GM12865 (cell line): Measurements from ENCODE around the gene ARID5B.
"Not testable (repeated sequence)": the region's sequence is repeated elsewhere in the genome, so short reads cannot be mapped to it uniquely, and the experiment has no call there.

Experiments used
- DNase-seq: peaks from one replicate; pipeline ENCODE4 v3.0.0; 2010; ENCODE audit warnings: low read depth
- H3K4me3 ChIP-seq: 2 replicates; pipeline ENCODE4 v1.5.1; 2011; ENCODE audit warnings: mild to moderate bottlenecking, low read depth, low read length, control low read depth
- TF ChIP-seq, protein P1 (sequence below): IDR thresholded peaks from 2 replicates; pipeline ENCODE4 v1.5.1; 2011; ENCODE audit warnings: low read length, control low read depth, low read depth, inconsistent platforms; ENCODE audit not compliant: insufficient read depth; ENCODE audit errors: missing control alignments

ARID5B gene

DNA sequence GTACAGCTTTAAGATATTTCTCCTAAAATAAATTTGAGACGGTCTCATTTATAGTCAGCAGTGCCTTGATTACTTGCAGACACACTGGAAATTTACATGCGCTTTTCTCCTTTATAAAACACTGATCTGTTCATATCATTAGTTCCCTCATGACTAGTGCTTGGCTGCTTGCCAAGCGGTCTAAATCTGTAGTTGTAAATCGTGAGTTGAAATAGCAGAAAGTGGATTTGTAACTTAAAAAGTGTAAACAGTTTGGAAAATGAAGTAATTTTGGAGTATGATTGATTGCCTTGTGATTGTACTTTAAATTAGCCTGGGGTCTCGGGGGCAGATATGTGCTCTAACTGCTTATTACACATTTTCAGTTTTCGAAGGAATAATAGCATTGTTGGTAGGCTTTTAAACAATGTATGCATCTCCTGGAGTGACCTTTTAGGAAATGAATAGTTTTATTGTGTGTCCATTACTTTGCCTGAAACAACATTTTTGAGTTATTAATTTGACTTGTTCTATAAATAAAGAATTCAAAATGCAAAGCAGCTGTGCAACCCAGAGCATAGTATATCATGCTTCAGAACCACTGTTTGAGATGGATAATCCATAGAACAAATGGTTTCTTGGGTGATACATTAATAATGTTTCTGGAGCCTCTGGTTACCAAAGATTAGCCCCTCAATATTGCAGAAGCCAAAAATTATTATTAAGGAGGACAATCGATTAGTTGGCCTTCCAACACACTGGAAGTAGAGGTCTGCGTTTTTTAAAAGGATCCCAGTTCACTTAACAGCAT, 73.3 kb downstream of the ARID5B start:
- TF ChIP-seq, protein P1, sequence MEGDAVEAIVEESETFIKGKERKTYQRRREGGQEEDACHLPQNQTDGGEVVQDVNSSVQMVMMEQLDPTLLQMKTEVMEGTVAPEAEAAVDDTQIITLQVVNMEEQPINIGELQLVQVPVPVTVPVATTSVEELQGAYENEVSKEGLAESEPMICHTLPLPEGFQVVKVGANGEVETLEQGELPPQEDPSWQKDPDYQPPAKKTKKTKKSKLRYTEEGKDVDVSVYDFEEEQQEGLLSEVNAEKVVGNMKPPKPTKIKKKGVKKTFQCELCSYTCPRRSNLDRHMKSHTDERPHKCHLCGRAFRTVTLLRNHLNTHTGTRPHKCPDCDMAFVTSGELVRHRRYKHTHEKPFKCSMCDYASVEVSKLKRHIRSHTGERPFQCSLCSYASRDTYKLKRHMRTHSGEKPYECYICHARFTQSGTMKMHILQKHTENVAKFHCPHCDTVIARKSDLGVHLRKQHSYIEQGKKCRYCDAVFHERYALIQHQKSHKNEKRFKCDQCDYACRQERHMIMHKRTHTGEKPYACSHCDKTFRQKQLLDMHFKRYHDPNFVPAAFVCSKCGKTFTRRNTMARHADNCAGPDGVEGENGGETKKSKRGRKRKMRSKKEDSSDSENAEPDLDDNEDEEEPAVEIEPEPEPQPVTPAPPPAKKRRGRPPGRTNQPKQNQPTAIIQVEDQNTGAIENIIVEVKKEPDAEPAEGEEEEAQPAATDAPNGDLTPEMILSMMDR = no peak
- DNase-seq = peak; percentile 77
- H3K4me3 ChIP-seq = peak overlapping the region; percentile 26

DNA sequence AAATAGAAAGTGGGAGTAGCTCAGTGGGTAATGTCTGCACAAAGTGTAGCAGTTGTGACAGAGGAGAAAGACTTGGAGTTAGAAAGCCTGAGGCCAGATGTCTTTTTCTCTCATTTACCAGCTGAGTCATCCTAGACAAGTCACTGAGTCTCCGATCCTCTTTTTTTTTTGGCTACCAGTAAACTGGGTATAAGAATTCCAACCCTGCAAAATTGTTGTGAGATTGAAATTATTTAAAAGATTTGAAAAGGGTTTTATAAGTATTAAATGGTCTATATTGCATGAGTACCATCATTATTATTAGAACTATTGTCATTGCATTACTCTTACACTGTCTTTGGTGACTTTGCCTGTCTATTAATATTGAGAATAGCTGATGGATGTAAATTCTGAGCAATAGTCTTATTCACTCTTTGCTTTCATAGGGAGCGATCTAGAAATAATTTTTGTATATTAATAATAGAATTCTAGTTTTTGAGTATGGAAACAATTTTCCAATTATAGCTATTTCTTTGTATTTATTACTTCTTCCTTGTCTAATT, 74.0 kb downstream of the ARID5B start:
- DNase-seq = peak; percentile 73
- H3K4me3 ChIP-seq = no peak overlapping the region
- TF ChIP-seq, protein P1 = no peak

DNA sequence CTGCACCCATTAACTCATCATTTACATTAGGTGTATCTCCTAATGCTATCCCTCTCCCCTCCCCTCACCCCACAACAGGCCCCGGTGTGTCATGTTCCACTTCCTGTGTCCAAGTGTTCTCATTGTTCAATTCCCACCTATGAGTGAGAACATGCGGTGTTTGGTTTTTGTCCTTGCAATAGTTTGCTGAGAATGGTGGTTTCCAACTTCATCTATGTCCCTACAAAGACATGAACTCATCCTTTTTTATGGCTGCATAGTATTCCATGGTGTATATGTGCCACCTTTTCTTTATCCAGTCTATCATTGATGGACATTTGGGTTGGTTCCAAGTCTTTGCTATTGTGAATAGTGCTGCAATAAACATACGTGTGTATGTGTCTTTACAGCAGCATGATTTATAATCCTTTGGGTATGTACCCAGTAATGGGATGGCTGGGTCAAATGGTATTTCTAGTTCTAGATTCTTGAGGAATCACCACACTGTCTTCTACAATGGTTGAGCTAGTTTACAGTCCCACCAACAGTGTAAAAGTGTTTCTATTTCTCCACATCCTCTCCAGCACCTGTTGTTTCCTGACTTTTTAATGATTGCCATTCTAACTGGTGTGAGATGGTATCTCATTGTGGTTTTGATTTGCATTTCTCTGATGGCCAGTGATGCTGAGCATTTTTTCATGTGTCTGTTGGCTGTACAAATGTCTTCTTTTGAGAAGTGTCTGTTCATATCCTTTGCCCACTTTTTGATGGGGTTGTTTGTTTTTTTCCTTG, 75.6 kb downstream of the ARID5B start:
- not testable (repeated sequence) for H3K4me3 ChIP-seq, DNase-seq

DNA sequence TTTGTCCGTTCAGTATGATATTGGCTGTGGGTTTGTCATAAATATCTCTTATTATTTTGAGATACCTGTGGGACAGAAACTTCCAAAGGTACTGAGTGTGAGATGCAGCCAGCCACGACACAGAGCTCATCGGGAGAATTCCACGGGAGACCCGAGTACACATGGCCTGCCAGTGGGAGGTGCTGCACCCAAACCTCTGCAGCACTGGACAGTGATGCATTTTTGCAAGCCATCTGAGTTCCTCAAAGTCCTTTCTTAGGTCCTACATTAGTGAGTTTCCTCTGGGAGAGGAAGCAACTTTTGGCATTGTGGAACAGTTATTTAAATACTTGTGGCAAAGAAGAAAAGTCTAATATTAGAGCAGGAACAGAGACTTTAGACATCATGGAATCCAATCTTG, 77.5 kb downstream of the ARID5B start:
- DNase-seq = no peak
- H3K4me3 ChIP-seq = no peak overlapping the region
- TF ChIP-seq, protein P1 = peak; percentile 19

DNA sequence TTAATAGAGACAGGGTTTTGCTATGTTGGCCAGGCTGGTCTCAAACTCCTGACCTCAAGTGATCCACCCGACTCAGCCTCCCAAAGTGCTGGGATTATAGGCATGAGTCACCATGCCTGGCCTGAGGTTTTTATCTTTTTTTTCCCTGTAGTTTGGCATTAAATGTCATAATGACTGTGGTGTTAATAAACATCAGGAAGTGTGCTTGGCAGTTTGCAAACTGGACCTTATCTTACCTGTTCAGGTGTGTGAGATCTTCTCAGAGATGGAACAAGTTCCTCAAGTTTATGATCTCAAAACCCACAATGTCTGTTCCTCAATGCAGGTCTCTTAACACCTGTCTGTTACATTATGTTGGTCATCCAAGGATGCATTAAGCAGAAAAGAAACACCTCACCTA, 80.0 kb downstream of the ARID5B start:
- H3K4me3 ChIP-seq = no peak overlapping the region
- TF ChIP-seq, protein P1 = no peak
- DNase-seq = no peak

DNA sequence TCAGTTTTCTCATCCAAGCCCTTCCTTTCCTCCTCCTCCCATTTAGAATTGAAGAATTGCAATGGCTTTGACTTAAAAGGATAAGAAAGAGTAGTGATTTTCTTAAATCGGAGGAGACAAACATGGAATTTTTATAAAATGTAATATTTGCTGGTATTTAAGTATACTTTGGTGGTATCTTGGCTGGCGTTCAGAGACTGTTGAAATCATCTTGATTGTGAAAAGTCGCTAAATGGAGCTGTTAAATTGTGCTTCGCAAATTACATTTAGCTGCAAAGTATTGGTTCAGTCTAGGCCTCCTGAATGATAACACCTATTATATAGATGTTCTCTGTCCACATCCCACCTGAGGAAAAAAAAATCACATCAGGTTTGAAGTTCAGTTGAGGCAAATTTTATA, 81.8 kb downstream of the ARID5B start:
- DNase-seq = no peak
- TF ChIP-seq, protein P1 = no peak
- no peak overlapping the region for H3K4me3 ChIP-seq

DNA sequence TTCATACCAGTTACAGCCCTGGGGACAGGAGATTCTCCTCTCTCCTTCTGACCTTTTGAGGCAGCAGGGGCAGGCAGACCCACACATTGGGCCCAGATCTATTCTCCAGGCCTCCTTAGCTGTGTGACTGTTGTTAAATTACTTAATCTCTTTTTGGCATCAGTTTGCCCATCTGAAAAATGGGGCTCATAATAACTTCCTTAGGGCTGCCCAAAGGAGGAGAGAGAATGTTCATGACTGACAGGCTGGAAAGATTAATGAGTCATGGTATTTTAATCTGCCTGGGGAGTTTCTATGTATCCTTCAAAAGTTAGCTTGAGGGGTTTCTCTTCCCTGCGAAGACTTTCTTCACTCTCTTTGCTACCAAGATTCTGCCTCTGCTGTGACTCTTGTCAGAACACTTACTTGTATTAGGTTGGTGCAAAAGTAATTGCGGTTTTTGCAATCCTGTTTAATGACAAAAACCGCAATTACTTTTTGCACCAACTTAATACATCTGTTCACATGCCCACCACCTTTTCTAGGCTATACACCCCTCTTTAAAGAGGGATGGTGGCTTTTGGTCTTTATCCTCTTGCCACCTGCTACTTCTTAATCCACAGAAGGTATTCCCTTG, 83.4 kb downstream of the ARID5B start:
- TF ChIP-seq, protein P1 = no peak
- no peak for DNase-seq

More for the DNA sequence above, 83.4 kb downstream of the ARID5B start:
- H3K4me3 ChIP-seq = no peak overlapping the region
